IMR-90 (cell line): ENCODE results near the gene SLC30A2. TPM values are rescaled to one million over a fixed set of nuclear protein-coding genes. Genes with fewer than 3 reads are reported as not detected.

Experiments
- ATAC-seq: fragments of 200-7000 bp; cut with Tn5 transposase; 2 replicates; pipeline ENCODE4 v1.9.1; 2020; ENCODE audit warnings: low read depth, mild to moderate bottlenecking, moderate library complexity
- BruUV-seq: library from RNA; stranded (reverse); fragments of 400-500 nt; replicated peaks from 2 replicates; lab custom pipeline; 2021; lab: Mats Ljungman, UMichigan
- CTCF ChIA-PET: fragments of 300-600 bp; formaldehyde crosslinking; extraction: SDS; loops from one replicate; lab custom pipeline; 2021; ENCODE audit warnings: antibody characterized with exemption; lab: Yijun Ruan, JAX
- POLR2A ChIA-PET: fragments of 300-600 bp; sonication (Branson Sonifier 250); formaldehyde crosslinking; loops from one replicate; lab custom pipeline; 2022; ENCODE audit warnings: antibody characterized with exemption; ENCODE audit not compliant: unreplicated experiment; lab: Charles Lee
- DNase-seq: peaks from one replicate; pipeline ENCODE4 v3.0.0; 2013
- H2AFZ ChIP-seq: replicated peaks from 2 replicates; pipeline ENCODE3; 2013; ENCODE audit warnings: low read length, mild to moderate bottlenecking; ENCODE audit not compliant: poor library complexity
- H2AK5ac ChIP-seq: 2 replicates; pipeline ENCODE4 v1.6.1; 2013; ENCODE audit warnings: low read depth, low read length, inconsistent platforms
- H2AK9ac ChIP-seq: replicated peaks from 2 replicates; pipeline ENCODE3; 2013; ENCODE audit warnings: mild to moderate bottlenecking, low read depth, low read length, moderate library complexity; ENCODE audit not compliant: poor library complexity
- H2BK120ac ChIP-seq: 2 replicates; pipeline ENCODE4 v1.6.1; 2013; ENCODE audit warnings: low read depth, low read length, inconsistent platforms
- H2BK15ac ChIP-seq: 3 replicates; pipeline ENCODE4 v1.6.1; 2013; ENCODE audit warnings: low read depth, low read length, inconsistent platforms
- H2BK20ac ChIP-seq: 2 replicates; pipeline ENCODE4 v1.6.1; 2013; ENCODE audit warnings: low read depth, mild to moderate bottlenecking, inconsistent platforms, low read length, moderate library complexity
- H2BK5ac ChIP-seq: 2 replicates; pipeline ENCODE4 v1.6.1; 2013; ENCODE audit warnings: mild to moderate bottlenecking, low read depth, low read length, inconsistent platforms; ENCODE audit not compliant: poor library complexity, severe bottlenecking
- H3K14ac ChIP-seq: replicated peaks from 2 replicates; pipeline ENCODE4 v1.6.1; 2013; ENCODE audit warnings: low read depth, low read length, inconsistent platforms
- H3K18ac ChIP-seq: 2 replicates; pipeline ENCODE4 v1.6.1; 2013; ENCODE audit warnings: low read depth, low read length, control low read depth
- H3K23ac ChIP-seq: 2 replicates; pipeline ENCODE4 v1.6.1; 2013; ENCODE audit warnings: low read depth, low read length, inconsistent platforms
- H3K27ac ChIP-seq: 2 replicates; pipeline ENCODE4 v1.5.1; 2013; ENCODE audit warnings: mild to moderate bottlenecking, control low read depth, low read length; ENCODE audit not compliant: insufficient read depth
- H3K27me3 ChIP-seq: 2 replicates; pipeline ENCODE4 v1.6.1; 2013; ENCODE audit warnings: low read length; ENCODE audit not compliant: control insufficient read depth, insufficient read depth
- H3K36me3 ChIP-seq: 2 replicates; pipeline ENCODE4 v1.6.1; 2013; ENCODE audit warnings: low read length, mixed read lengths; ENCODE audit not compliant: control insufficient read depth, insufficient read depth
- H3K4ac ChIP-seq: 2 replicates; pipeline ENCODE4 v1.6.1; 2013; ENCODE audit warnings: low read depth, low read length, inconsistent platforms
- H3K4me1 ChIP-seq: 2 replicates; pipeline ENCODE4 v1.6.1; 2013; ENCODE audit warnings: low read length, mixed read lengths; ENCODE audit not compliant: control insufficient read depth, insufficient read depth
- H3K4me2 ChIP-seq: 2 replicates; pipeline ENCODE4 v1.6.1; 2013; ENCODE audit warnings: low read depth, mild to moderate bottlenecking, control low read depth, low read length, moderate library complexity
- H3K4me3 ChIP-seq: 2 replicates; pipeline ENCODE4 v1.5.1; 2013; ENCODE audit warnings: low read depth, mild to moderate bottlenecking, control low read depth, low read length, moderate library complexity; ENCODE audit not compliant: insufficient read depth
- H3K56ac ChIP-seq: 2 replicates; pipeline ENCODE4 v1.6.1; 2013; ENCODE audit warnings: low read length, inconsistent platforms; ENCODE audit not compliant: insufficient read depth; ENCODE audit errors: extremely low read depth
- H3K79me1 ChIP-seq, 2 experiments: 2 replicates each; pipeline ENCODE4 v1.6.1; 2013; ENCODE audit warnings: low read length in 2 of 2, inconsistent platforms in 1 of 2, low read depth in 1 of 2
- H3K9ac ChIP-seq: 2 replicates; pipeline ENCODE4 v1.6.1; 2013; ENCODE audit warnings: low read depth, low read length, control low read depth
- H3K9me1 ChIP-seq: 2 replicates; pipeline ENCODE4 v1.6.1; 2013; ENCODE audit warnings: low read length, inconsistent platforms; ENCODE audit not compliant: insufficient read depth
- H3K9me3 ChIP-seq: 2 replicates; pipeline ENCODE4 v1.6.1; 2013; ENCODE audit warnings: low read length; ENCODE audit not compliant: control insufficient read depth, insufficient read depth
- H4K20me1 ChIP-seq: 2 replicates; pipeline ENCODE4 v1.6.1; 2013; ENCODE audit warnings: low read length, inconsistent platforms; ENCODE audit not compliant: insufficient read depth
- H4K5ac ChIP-seq: 2 replicates; pipeline ENCODE4 v1.6.1; 2013; ENCODE audit warnings: mild to moderate bottlenecking, low read depth, low read length, control low read depth
- H4K8ac ChIP-seq, 2 experiments: 2 replicates each; pipeline ENCODE4 v1.6.1; 2013; ENCODE audit warnings: low read depth in 2 of 2, low read length in 2 of 2, control low read depth in 1 of 2, inconsistent platforms in 1 of 2
- H4K91ac ChIP-seq: 2 replicates; pipeline ENCODE4 v1.6.1; 2013; ENCODE audit warnings: low read depth, low read length, inconsistent platforms; ENCODE audit not compliant: insufficient read depth
- BHLHE40 ChIP-seq: fragments of 150-350 bp; IDR thresholded peaks from 2 replicates; pipeline ENCODE4 v1.6.1; 2016; ENCODE audit warnings: mild to moderate bottlenecking, low read depth, low read length
- CEBPB ChIP-seq: IDR thresholded peaks from 2 replicates; pipeline ENCODE4 v1.6.1; 2012; ENCODE audit warnings: low read depth, low read length, improper control_type of control experiment
- CHD1 ChIP-seq: IDR thresholded peaks from 2 replicates; pipeline ENCODE4 v1.6.1; 2012; ENCODE audit warnings: low read depth, low read length, improper control_type of control experiment
- CTCF ChIP-seq: conservative IDR thresholded peaks from 2 replicates; pipeline ENCODE4 v1.5.1; 2012; ENCODE audit warnings: mild to moderate bottlenecking, low read depth, low read length, improper control_type of control experiment
- FOS ChIP-seq: fragments of 150-350 bp; IDR thresholded peaks from 2 replicates; pipeline ENCODE4 v1.6.1; 2016; ENCODE audit warnings: low read depth, low read length
- MAFK ChIP-seq: IDR thresholded peaks from 2 replicates; pipeline ENCODE4 v1.6.1; 2012; ENCODE audit warnings: low read depth, low read length, improper control_type of control experiment
- MAZ ChIP-seq: IDR thresholded peaks from 2 replicates; pipeline ENCODE4 v1.6.1; 2012; ENCODE audit warnings: low read depth, mild to moderate bottlenecking, low read length, improper control_type of control experiment, moderate library complexity, borderline replicate concordance
- MXI1 ChIP-seq: IDR thresholded peaks from 2 replicates; pipeline ENCODE4 v1.6.1; 2012; ENCODE audit warnings: low read depth, mild to moderate bottlenecking, low read length, moderate library complexity, borderline replicate concordance
- NFE2L2 ChIP-seq: fragments of 150-350 bp; IDR thresholded peaks from 2 replicates; pipeline ENCODE4 v1.6.1; 2016; ENCODE audit warnings: low read depth, mild to moderate bottlenecking, low read length
- POLR2A ChIP-seq: IDR thresholded peaks from 2 replicates; pipeline ENCODE4 v1.6.1; 2012; ENCODE audit warnings: mild to moderate bottlenecking, low read depth, low read length
- RAD21 ChIP-seq: IDR thresholded peaks from 2 replicates; pipeline ENCODE4 v1.6.1; 2012; ENCODE audit warnings: low read length, improper control_type of control experiment
- RCOR1 ChIP-seq: IDR thresholded peaks from 2 replicates; pipeline ENCODE4 v1.6.1; 2012; ENCODE audit warnings: mild to moderate bottlenecking, low read length, improper control_type of control experiment; ENCODE audit not compliant: insufficient replicate concordance
- RFX5 ChIP-seq: IDR thresholded peaks from 2 replicates; pipeline ENCODE4 v1.8.0; 2012; ENCODE audit warnings: low read depth, mild to moderate bottlenecking, low read length, moderate library complexity
- SMC3 ChIP-seq: fragments of 150-350 bp; IDR thresholded peaks from 2 replicates; pipeline ENCODE4 v1.6.1; 2016; ENCODE audit warnings: low read depth, mild to moderate bottlenecking, antibody characterized with exemption, low read length, moderate library complexity
- WGBS, 2 experiments: methylation state at CpG; one replicate each; pipeline versions ENCODE4 v1.1.5 to v1.1.7; 2013; ENCODE audit warnings: missing lambda C conversion rate in 2 of 2; ENCODE audit not compliant: insufficient read length in 1 of 2; ENCODE audit errors: extremely low coverage in 2 of 2; 5-methylcytosine and 5-hydroxymethylcytosine counted together
- dilution Hi-C: fragments of 300-500 bp; cut with HindIII; formaldehyde crosslinking; loops from one replicate; pipeline ENCODE4 v1.14.3; 2018; ENCODE audit warnings: low sequenced_read_pairs; ENCODE audit not compliant: unreplicated experiment
- in situ Hi-C: fragments of 300-500 bp; cut with MboI; formaldehyde crosslinking; loops from 3 replicates; pipeline ENCODE4 v1.14.3; 2019; ENCODE audit warnings: low sequenced_read_pairs, inconsistent platforms, mixed read lengths
- intact Hi-C: fragments of 100-400 bp; cut with micrococcal nuclease; formaldehyde crosslinking; loops from 2 replicates; pipeline ENCODE4 v1.10.0; 2022
- polyA plus RNA-seq, 3 experiments: library from polyadenylated mRNA; depleted of rRNA; stranded (reverse); fragments of >200 nt; gene quantifications; 2 replicates each; pipeline ENCODE4 v1.2.3, GENCODE V29; 2012; ENCODE audit warnings: low replicate concordance in 1 of 3
- total RNA-seq: library from RNA; depleted of rRNA; stranded (reverse); fragments of >200 nt; gene quantifications from 2 replicates; pipeline ENCODE4 v1.2.3, GENCODE V29; 2012

Gene SLC30A2
- total and polyA plus RNA-seq, 2 of the 4 experiments (the other 2 are of a cell fraction): not detected

DNA sequence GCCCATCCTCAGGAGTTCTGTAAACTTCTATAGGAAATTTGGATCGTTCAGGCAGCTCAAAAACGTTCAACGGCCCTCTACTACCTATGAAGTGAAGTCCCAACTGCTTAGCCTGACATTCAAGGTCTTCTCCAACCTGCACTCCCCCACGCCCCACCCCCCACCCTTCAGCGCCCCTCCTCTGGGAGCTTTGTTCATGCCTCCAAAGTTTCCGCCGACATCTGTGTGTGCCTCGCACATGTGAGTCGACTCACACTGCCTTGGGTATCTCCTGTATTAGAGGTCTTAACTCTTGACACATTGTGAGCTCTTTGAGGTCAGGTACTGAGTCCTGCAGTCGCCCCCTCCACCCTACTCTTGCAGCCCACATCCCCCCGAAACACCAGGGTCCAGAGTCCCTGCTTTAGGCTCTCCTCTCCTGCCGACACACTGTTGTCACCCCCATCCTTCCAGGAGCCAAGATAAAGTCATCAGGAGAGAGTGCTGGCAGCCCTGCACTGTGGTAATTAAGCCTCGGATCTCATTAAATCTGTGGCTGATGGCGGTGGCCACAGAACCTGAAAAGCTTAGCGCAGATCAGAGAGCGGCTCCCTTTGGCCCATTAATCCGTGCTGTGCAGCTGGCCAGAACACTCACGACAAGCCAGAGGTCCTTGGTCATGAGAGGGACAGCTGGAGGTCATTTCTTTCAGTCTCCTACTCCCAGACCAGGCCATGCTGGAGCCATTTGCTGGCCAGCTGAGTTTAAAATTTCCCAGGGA is 46.7 kb downstream of the SLC30A2 start:
- Histone ChIP-seq H3K27ac (no peak overlapping the region), H3K23ac (no peak overlapping the region; the same call in 1 of the 2 replicates), H3K4me1 (peaks cover 4% of the 10 kb centered on the region), H3K9me1 (peaks cover 6% of the 10 kb centered on the region; the same call in 1 of the 2 replicates), H3K56ac (no peak overlapping the region), H2BK120ac (no peak overlapping the region), H3K14ac (no peak overlapping the region), H4K8ac (peak overlapping the region; percentile 76 to 93), H3K9ac (no peak overlapping the region), H3K79me1 (peaks cover 0 to 9% of the 10 kb centered on the region in 2 experiments; a peak in 2 of 4 replicates), H3K18ac (no peak overlapping the region), H2BK20ac (no peak overlapping the region), H4K91ac (peak overlapping the region; percentile 54; the same call in 1 of the 2 replicates), H4K20me1 (no peaks in the 10 kb centered on the region), H3K4me2 (no peak overlapping the region), H3K4ac (no peak overlapping the region), H2BK5ac (no peak overlapping the region), H3K9me3 (no peaks in the 10 kb centered on the region), H3K27me3 (peaks cover 3% of the 10 kb centered on the region), H3K4me3 (no peak overlapping the region), H2AK9ac (peak overlapping the region; percentile 42), H2BK15ac (0 out of 3 replicates have a peak overlapping the region, but pooled peaks have one; percentile 40), H3K36me3 (no peaks in the 10 kb centered on the region), H4K5ac (peak overlapping the region; percentile 76; the same call in 1 of the 2 replicates), H2AFZ (peak overlapping the region; percentile 87), H2AK5ac (no peak overlapping the region)
- TF ChIP-seq RFX5 (no peak), MAFK (no peak), SMC3 (no peak), MAZ (no peak), NFE2L2 (no peak), FOS (no peak), POLR2A (no peak), MXI1 (no peak), RCOR1 (no peak), BHLHE40 (no peak), CTCF (no peak), RAD21 (no peak), CHD1 (no peak), CEBPB (no peak)
- ChIA-PET CTCF (interaction anchor here (4.5 kb wide), 1 partner anchor 104 kb away, joined by 26 read pairs; no protein-coding TSS in a partner anchor), POLR2A (interaction anchor here (0.5 kb wide), 1 partner anchor 85 kb away, joined by 4 read pairs; no protein-coding TSS in a partner anchor)
- DNase-seq: no peak
- no TSS peak for BruUV-seq
- in situ Hi-C loops: loop anchor here (5.0 to 10.0 kb wide), 2 partner anchors 102 to 174 kb away; no protein-coding TSS in a partner anchor
- 97% methylated on average over 7 of the region's 18 CpGs; no CpG with 5 or more reads in 1 of the 2 experiments for WGBS, 2 experiments
- intact Hi-C loops: no loop called here
- no peak for ATAC-seq
- dilution Hi-C loops: no loop called here
